Fibroblast of skin of left biceps (primary cell): Measurements from ENCODE around the gene SSBP3.
A peak's percentile ranks its signal among the peaks of the same experiment; 100 is the strongest.
"Not testable (repeated sequence)": the region's sequence is repeated elsewhere in the genome, so short reads cannot be mapped to it uniquely, and the experiment has no call there.

Experiments
- DNase-seq, 2 experiments: peaks; one replicate each; pipeline ENCODE4 v3.0.0-alpha.2; 2013; ENCODE audit warnings: low read depth in 2 of 2

Gene SSBP3

DNA sequence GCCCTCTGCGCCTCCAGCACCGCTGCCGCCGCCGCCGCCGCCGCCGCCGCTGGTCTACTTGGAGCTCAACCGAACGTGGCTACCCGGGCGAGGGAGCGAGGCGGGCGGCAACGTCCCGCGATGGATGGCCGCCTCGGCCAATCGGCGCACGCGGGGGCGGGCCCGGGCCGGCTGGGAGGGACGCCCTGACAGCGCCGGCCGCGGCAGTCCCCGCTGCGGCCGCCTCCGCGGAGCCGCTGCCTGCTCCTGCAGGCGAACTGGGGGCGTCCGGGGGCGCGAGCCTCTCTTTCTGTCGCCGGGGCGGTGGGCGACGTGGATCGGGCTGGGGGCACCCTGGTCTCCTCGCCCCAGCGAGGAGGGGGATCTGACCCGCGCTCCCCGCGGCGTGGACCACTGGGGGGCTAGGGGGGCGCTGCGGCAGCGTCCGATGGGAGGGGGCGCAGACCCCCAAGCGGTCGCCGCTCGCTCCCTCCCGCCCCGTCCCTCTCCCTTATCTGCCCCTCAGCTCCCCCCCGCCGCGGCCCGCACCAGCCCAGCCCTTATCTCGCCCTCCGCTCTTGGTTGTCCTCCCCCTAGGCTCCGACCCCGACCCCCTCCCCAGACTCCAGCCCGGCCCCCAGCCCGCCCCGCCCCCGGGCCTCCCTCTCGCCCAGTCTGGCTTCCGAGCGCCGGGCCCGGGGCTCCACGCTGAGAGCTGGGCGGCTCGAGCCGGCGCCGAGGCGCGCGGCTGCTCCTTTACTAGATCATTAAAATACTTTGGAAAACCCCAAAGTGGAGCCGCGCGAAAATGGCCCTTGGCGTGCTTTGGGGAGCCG, at the start of gene SSBP3:
Gene SSBP3 (minus strand): TSS at position 56 of the 815 bp plus-strand sequence.
- DNase-seq = peak; percentile 83 to 85

DNA sequence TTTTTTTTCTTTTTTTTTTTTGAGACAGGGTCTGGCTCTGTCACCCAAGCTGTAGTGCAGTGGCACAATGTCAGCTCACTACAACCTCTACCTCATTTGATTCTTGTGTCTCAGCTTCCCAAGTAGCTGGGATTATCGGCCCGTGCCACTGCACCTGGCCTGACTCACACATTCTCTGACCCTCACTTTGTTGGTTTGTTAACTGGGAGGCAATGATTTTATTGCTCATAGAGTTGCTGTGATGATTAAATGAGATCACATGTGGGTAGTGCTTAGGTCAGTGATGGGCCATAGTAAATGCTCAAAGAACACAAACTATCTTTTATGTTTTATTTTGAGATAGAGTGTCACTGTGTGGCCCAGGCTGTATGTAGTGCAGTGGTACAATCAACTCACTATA, 47.3 kb upstream of the SSBP3 start:
- no peak for DNase-seq

DNA sequence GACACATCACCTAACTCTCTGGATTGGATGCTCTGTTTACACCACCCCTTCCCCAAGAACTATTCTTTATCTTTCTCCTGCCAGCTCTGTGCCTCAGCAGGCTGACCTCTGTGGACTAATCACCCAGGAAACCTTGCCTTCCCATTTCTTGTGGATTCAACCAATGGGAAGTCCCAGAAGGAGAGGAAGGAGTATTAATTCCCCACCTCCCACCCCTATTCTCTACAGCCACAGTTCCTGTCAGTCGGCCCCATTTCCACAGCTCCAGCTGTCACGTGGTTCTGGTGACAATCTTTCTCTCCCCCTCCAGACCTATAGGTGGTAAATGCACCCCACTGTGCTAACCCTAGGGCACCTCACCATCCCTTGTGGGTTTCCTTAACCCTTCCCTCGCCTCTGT, 46.8 kb upstream of the SSBP3 start:
- no peak for DNase-seq

GRCh38 chr1:54449431-54449830, 43.2 kb upstream of the SSBP3 start:
- DNase-seq = not testable (repeated sequence)

- DNase-seq = not testable (repeated sequence)
Observed at GRCh38 chr1:54448801-54449200, 42.6 kb upstream of the SSBP3 start.

DNA sequence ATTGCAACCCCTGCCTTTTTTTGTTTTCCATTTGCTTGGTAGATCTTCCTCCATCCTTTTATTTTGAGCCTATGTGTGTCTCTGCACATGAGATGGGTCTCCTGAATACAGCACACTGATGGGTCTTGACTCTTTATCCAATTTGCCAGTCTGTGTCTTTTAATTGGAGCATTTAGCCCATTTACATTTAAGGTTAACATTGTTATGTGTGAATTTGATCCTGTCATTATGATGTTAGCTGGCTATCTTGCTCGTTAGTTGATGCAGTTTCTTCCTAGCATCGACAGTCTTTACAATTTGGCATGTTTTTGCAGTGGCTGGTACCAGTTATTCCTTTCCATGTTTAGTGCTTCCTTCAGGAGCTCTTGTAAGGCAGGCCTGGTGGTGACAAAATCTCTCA, 40.9 kb upstream of the SSBP3 start:
- DNase-seq = not testable (repeated sequence)

DNA sequence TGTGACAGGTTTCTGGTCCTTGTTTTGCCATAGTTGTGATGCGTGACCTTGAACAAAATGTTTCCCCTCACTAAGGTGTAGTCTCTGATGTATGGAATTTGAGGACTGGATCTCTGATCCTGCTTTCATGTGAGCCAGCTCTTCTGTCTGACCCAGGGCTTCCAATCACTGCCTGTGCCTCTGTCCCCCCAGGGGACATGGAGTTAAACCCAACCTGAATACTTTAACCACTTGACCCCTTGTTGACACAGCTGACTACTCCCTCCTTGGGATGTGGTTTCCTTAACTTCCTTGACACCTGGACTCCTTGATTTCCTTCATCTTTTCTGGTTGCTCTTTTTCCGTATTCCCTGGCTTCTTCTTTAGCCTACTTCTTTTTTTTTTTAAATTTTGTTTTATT, 36.0 kb upstream of the SSBP3 start:
- no peak for DNase-seq

GRCh38 chr1:54439550-54440223, 33.5 kb upstream of the SSBP3 start:
- DNase-seq = no peak

DNA sequence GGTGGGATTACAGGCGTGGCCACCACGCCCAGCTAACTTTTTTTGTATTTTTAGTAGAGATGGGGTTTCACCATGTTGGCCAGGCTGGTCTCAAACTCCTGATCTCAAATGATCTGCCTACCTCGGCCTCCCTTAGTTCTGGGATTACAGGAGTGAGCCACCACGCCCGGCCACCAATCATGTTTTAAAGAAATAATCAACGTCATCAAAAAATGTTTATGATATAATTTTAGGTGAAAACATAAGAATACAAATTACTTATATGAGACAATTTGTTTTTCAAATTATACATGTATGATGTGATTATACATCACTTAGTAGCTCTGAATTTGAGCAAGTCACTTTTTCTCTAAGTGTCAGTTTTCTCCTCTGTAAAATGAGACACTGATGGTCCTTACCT, 31.6 kb upstream of the SSBP3 start:
- DNase-seq = no peak

GRCh38 chr1:54436826-54437225, 30.6 kb upstream of the SSBP3 start:
- no peak for DNase-seq

DNA sequence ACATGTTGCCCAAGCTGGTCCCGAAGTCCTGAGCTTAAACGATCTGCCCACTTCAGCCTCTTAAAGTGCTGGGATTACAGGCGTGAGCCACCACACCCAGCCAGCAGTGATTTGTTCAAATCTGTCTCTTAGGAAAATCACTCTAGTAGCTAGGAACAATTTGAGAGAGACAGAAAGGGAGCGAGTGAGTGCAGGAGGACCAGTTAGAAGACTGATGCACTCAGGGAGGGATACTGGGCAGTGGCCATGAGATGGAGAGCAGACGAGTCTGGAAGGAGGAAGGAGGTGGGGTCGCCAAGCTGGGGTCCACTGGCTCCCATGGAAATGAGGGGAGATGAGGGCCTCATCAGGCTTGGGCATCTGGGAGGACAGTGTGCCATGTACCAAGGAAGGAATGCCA, 23.6 kb upstream of the SSBP3 start:
- DNase-seq = no peak

GRCh38 chr1:54428837-54429518, 22.8 kb upstream of the SSBP3 start:
- DNase-seq = no peak

DNA sequence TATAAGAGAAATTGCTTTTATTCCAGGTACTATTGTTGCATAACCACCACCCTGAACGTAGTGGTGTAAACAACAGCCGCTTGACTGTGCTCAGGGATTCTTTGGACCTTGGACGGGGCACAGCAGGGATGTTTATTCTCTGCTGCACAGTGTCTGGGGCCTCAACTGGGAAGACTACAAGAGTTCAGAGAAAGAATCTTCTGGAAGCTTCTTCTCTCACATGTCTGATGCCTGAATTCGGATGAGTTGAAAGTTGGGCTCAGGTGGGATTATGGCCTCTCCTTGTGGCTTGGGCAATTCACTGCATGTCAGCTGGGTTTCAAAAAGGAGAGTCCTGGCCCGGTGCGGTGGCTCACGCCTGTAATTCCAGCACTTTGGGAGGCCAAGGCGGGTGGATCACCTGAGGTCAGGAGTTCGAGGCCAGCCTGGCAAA, 19.0 kb upstream of the SSBP3 start:
- no peak for DNase-seq

- no peak for DNase-seq
Observed at GRCh38 chr1:54424398-54424797, 18.2 kb upstream of the SSBP3 start.

- DNase-seq = no peak
Observed at GRCh38 chr1:54421101-54421504, 14.9 kb upstream of the SSBP3 start.

- not testable (repeated sequence) for DNase-seq
Observed at GRCh38 chr1:54418598-54418997, 12.4 kb upstream of the SSBP3 start.

GRCh38 chr1:54417123-54417522, 10.9 kb upstream of the SSBP3 start:
- no peak for DNase-seq

- DNase-seq = no peak
Observed at GRCh38 chr1:54416435-54416834, 10.2 kb upstream of the SSBP3 start.

GRCh38 chr1:54415991-54416390, 9.8 kb upstream of the SSBP3 start:
- no peak for DNase-seq

- no peak for DNase-seq
Observed at GRCh38 chr1:54415533-54415932, 9.3 kb upstream of the SSBP3 start.

DNA sequence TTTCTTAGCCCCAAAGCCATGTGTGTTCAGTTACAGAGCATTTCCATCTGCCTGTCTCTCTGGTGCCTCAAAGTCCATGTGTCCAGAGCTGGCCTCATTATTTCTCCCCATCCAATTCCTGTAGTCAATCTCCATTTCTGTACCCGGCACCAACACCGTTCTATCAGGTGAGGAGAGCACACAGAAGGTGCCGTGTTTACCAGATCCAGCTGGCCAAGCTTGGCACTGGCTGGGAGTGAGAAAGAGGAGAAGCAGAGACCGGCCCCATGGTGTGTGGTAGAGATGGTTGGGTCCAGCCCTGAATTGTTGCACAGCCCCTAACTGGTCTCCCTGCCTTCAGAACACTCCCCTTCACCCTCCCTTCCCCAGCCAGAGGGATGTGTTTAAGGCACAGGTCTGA, 7.5 kb upstream of the SSBP3 start:
- no peak for DNase-seq

DNA sequence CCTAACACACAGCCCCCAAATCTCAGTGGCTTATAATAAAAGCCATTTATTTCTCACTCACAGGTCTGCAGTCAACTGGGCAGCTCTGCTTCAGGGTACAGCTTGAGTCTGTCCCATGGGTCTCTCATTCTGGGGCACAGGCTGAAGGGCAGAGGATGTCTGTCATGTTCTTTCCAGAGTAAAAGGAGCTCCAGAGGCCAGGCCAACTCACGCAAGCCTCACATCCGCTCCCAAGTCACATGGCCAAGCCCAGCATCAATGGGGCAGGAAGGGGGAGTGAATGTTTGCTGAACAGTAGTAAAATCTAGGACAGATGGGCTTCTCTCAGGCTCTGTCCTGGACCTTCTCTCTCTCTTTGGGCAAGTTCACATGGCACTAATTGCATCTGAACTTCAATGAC, 7.1 kb upstream of the SSBP3 start:
- peak in 1 of 2 experiments; percentile 17 for DNase-seq

GRCh38 chr1:54410359-54410758, 4.2 kb upstream of the SSBP3 start:
- DNase-seq = no peak
